GM19372 (cell line): ENCODE data around the gene SBF1.

Experiments used
- ATAC-seq: cut with Tn5 transposase; IDR thresholded peaks from one replicate; pipeline ENCODE4 v1.9.1; 2021; ENCODE audit warnings: mild to moderate bottlenecking, low read depth, moderate library complexity; ENCODE audit not compliant: unreplicated experiment

Gene SBF1

DNA sequence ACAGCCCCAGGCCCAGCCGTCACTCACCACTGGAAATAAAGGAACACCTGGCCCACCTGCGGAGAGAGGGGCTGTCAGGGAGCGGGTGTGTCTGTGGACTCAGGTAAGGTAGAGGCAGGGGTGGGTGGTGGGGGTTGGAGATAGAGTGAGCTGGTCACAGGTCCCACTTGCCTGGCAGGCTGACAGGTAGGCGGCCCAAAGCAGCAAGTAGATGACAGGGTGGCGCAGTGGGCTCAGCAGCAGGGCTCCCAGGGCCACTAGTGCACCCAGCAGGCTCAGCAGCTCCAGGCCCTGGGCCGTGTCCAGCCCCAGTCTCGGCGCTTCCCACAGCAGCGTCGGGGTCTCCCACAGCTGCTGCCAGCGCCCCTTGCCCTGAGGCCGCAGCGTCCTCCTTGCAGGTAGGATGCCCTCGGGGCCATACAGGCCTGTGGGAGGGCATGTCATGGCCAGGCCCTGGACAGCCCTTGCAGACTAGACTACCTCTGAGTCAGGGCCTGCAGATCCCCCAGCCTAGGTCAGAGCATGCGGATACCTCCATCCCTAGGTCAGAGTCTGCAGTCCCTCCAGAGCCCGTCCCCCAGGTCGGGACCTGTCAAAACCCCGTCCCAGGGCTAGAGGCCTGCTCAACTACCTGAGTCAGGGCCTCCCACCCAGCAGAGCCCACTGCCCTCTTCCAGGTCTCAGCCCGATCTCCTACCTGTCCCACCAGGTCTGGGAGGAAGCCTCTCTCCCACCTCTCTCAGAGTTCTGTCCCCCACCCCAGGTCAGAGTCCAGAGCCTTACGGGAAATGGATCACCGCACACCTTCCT lies 32.0 kb upstream of the SBF1 start:
- no peak for ATAC-seq

DNA sequence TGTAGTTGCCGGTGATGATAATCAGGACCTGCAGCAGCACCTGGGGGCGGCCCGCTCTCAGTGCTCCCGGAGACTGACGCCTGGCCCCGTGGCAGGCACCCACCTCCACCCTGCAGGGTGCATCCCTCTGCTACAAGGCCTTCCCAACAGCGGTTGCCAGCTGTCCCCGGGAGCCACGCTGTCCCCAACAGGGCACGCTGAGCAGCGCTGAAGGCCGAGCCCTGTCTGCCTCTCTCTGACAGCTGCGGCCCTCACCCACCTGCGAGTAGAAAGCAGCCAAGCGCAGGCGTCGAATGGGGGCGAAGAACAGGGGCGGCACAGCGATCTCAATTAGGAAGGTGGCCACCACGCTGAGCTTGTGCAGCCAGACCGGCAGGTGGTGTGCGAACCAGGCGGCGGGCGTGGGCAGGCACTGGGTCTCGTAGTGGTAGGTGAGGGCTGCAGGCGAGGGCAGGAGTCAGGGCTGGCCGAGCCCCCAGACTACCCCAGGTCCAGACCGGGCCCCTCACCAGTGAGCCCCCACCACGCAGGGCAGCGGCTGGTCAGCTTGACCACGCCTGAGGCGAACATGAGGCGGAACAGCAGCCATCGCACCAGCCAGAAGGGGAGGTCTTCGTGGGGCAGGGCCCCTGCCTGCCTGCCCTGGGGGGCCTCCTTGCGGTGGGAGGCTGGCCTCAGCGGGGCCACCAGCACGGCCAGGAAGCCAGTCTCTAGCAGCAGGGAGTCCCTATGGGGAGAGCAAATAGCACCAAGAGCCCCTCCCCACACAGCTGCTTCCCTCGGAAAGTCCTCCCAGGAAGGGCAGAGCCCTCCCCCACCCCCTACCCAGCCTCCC lies 31.2 kb upstream of the SBF1 start:
- ATAC-seq: no peak

DNA sequence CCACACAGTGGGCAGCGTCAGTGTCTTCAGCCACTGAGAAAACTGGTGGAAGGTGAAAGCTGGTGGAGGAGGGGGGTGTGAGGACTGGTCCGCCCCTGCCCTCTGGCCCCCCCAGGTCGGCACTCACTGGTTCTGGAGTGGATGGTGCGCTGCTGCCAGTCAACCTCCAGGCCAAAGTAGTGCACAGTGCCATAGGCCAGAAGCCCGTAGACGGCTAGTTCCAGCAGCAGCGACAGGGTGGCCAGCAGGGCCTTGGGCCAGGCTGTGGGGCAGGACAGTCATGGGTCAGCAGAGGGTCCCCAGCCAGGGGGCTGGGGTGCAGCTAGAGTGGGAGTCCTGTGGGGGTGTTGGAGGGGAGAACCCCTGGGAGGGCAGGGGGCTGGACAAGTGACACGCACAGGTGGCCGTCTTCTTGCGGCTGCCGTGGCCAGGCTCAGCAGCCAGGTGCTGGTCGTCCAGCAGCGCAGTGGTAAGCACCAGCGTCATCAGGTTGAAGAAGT lies 30.5 kb upstream of the SBF1 start:
- ATAC-seq: no peak

DNA sequence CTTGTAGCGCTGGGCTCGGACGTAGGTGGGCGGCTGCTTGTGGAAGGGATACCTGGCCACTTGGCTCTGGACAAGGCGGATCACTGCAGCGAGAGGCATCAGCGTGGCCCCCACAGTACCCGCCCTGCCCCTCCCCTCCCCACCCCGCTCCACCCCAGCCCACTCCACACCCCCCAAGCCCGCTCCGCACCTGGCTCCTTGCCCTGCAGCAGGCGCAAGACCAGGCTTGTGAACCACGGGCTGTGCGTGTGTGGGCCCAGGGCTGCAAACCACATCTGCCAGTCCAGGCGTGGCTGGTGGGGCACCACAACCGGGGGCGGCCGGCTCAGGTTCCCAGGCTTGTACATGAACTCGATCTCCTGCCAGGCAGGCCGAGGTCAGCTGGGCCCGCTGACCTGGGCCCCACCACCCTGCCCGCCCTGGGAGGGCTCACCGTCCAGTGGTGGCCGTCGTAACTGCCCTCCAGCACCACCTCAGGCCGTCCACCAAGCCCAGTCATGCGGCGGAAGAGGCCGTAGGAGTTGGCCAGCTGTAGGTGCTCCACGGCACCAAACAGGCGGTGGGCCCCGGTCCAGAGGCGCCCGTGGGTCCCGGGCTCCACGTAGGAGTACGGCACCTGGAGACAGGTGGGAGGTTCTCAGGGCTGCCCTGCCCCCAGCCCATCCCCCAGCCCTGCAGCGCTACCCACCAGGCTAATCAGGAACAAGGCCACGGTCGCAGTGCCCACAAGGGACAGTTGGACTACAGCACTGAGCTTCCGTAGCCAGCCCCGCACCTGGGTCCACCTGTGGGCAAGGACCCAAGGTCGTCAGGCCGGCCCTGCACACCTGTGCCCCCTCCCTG lies 29.8 kb upstream of the SBF1 start:
- no peak for ATAC-seq

DNA sequence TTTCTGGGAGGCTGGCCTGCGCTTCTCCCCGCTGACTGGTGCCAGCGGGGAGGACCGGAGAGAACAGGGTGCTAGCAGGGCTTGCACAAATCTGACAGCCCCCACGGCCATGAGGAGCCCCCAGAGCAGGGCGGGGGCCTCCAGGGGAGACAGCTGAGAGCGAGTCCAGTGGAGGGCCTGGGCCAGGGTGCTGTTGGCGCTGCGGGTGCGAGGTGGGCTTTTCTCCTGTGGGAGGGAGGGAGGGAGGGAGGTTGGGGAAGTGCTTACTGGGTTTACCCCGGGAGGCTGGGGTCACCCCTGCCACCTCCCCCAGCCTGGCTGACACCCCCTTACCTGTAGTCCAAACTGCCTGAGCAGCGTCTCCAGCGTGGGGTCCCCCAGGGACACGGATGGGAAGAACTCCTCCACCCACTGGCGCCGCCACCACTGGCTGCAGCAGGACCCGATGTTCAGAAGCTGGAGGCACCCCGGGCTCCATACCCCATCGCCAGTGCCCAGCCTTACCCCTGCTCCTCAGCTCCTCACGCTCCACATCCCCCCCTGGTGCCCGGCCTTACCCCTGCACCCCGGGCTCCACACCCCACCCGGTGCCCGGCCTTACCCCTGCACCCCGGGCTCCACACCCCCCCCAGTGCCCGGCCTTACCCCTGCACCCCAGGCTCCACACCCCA lies 28.8 kb upstream of the SBF1 start:
- no peak for ATAC-seq

DNA sequence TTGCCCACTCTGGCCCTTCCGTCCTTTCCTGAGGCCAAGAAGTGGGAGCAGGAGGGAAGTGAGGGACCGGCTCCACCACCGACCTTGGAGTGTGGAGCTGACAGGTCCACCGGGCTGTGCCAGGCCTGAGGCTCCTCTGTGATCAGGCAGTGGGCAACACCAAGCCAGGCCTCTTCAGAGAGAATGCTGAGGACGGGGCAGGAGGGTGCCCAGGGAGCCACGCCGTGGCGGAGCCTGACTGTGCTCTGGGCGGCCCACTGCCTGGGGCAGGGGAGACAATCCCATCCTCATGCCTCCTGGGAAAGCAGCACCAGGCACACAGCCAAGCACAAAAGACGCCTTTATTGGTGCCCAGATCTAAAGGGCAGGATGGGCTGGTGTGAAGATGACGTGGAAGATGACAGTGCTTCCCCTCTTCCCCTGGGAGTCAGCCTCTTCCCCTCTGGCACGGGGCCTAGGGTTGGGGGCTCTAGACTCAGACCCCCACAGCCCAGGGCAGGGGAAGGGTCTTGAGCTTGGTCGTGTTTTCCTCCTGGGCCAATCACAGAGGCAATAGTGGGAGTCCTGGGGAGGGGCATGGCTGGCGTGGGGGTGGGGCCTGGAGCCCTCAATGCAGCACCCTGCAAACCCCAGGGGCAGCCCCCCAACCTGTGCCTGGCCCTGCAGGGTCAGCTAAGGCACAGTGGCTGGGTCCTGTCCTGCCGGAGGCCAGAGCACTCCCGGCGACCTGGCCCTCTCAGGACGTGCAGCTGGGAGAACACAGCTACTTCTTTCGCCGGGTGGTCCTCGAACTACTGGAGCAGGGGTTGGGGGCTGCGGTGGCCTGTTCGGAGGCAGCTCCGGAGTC lies 28.0 kb upstream of the SBF1 start:
- no peak for ATAC-seq

DNA sequence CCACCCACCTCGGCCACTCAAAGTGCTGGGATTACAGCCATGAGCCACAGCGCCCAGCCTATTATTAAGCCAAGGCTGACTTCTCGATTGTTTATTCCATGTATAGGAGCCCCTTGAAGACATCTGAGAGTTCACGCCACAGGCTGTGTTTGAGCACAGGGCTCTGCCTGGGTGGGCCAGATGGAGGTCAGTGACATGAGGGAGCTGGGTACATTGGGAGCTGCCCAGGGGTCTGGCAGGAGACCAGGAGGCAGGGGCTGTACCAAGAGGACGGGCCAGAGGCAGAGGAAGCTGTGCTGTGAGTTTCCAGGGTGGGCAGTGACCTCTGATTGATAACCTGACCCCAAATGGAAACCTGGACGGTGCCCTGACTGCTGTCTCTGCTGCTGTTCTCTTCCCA lies 27.3 kb upstream of the SBF1 start:
- no peak for ATAC-seq

DNA sequence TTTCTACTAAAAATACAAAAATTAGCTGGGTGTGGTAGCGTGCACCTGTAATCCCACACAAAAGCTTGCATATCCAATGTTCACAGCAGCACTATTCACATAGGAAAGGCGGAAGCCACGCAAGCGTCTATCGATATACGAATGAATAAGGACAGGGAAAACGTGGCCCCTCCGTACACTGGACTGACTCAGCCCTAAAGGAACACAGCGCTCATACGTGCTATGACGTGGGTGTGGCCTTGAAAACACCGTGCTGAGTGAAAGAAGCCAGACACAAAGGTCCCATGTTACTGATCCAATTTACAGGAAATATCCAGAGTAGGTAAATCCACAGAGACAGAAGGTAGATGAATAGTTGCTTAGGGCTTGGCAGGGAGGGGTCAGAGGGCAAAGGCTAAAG lies 25.6 kb upstream of the SBF1 start:
- no peak for ATAC-seq

DNA sequence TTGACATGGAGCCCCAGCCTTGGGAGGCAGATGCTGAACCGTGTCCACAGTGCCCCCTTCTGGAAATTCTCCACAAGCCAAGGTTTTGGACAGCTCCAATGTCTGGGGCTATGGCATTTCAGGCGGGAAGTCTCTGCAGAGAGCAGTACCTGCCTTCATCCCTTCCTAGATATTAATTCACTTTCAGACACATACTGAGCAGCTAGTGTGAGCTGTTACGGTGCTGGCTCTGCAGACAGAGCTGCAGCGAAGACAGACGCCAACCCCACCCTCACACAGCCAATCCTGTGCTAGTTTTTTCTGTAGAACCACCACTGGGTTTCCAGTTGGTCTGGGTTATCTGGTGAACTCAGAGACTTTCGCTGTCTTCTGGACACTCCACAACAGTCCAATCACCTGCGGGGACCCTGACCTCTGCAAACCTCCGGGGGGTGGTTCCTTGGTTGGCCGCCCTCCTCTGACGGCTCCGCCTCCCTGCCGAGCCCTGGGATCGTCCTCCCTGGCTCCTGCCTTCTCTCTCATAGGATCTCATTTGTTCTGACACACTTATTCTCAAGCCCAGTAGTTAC lies 23.6 kb upstream of the SBF1 start:
- ATAC-seq: no peak

DNA sequence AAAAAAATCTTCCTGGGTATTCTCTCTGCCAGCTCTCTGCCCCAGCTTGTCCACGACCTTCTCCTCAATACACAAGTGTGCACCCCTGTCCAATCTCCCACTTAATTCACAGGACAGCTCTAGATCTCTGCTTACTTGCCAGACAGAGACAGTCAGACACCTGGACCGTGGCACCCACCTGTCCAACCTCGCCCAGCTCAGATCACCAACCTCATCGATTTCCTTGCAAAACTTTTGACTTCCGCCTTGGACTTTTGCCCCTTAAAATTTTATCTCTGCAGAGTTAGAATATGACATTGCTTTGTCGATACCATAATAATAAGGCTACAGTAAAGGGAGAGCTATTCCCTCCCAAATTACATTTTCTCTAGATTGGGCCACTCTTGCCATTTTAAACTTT lies 22.3 kb upstream of the SBF1 start:
- ATAC-seq: no peak

DNA sequence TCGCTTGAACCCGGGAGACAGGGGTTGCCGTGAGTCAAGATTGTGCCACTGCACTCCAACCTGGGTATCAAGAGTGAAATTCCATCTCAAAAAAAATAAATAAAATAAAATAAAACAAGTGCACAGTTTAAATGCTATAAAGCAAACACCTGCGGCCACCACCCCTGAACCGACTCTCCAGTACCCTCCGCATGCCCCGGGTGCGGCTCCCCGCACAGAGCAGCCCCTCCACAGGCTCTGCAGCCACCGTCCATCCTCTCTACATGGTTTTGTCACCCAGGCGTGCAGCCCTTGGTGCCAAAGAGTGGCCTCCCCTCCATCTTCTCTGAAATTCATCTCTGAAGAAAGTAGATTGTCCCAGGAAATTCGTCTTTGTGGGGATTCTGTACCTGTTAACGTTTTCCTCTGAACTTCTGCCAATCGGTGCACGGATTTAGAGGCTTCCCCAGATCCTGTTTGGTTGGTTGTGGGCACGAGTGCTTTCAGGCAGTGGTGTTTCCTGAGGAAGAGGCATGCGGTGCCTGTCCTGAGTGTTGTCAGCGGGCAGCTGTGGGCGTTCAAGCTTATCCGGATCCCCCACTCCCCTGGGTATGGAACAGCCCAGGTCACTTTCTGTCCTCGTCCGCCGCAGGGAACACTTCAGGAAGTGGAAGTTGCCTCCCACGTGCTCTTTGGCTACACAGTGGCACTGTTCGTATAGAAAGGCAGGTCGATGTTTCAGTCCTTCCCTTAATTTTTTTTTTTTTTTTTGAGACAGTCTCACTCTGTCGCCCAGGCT lies 15.9 kb upstream of the SBF1 start:
- no peak for ATAC-seq

DNA sequence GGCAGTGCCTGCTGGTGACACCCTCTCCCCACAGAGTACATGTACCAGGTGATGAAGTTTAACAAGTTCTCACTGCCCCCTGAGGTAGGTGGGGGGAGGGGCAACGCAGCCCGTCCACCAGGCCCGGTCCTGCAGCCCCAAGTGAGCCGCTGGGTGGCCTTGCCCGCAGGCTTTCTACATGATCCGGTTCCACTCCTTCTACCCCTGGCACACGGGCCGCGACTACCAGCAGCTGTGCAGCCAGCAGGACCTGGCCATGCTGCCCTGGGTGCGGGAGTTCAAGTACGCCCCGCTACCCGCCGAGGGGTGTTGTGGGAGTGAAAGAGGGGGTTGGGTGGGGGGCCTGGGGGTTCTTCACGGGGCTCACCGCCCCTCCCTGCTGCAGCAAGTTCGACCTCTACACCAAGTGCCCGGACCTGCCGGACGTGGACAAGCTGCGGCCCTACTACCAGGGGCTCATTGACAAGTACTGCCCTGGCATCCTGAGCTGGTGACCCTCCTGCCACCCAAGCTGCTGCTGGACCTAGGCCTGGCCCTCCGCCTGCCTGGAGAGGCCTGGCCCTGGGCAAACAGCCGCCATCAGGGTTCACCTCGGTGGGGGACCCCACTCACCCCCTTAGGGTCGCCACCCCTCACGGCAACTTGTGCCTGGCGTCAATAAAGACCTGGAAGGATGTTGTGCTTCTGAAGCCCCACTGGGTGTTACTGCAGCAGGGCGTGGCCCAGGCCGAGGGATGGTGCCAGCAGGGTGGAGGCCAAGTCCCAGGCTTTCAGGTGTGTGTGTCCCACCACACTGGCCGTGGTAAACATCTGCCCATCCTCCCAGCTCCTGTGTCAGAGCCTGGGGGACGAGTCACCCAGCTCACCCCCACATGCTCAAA lies 14.8 kb upstream of the SBF1 start:
- no peak for ATAC-seq

DNA sequence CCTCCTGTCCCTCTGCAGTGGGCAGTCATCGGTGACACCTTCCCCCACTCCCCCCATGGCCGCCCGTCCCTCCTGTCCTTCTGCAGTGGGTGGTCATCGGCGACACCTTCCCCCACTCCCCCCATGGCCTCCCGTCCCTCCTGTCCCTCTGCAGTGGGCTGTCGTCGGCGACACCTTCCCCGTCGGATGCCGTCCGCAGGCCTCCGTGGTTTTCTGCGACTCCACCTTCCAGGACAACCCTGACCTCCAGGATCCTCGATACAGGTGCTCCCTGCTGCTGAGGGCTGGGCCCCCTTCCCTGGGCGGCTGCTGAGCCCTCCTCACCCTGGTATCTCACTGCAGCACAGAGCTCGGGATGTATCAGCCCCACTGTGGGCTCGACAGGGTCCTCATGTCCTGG lies 14.1 kb upstream of the SBF1 start:
- no peak for ATAC-seq

DNA sequence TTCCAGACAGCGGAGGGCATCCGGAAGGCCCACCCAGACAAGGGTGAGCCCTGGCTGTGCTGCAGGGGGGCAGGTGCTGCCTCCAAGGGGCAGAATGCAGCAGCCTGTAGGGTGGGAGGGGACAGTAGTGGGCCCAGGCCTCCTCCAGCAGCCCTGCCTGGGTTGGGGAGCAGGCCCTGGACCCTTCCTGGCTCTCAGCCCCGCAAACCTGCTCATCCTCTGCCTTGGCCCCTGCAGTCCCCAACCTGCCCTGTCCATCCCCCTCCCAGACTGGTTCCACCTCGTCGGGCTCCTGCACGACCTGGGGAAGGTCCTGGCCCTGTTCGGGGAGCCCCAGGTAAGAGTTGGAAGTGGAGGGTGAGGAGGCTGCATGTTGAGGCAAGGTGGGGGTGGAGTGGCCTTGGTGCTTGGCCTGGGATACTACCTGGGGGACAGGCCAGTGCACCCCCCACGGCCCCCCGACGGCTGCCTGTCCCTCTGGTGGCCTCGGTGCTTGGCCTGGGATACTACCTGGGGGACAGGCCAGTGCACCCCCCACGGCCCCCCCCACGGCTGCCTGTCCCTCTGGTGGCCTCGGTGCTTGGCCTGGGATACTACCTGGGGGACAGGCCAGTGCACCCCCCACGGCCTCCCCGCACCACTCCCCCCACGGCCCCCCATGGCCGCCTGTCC lies 13.3 kb upstream of the SBF1 start:
- ATAC-seq: no peak

DNA sequence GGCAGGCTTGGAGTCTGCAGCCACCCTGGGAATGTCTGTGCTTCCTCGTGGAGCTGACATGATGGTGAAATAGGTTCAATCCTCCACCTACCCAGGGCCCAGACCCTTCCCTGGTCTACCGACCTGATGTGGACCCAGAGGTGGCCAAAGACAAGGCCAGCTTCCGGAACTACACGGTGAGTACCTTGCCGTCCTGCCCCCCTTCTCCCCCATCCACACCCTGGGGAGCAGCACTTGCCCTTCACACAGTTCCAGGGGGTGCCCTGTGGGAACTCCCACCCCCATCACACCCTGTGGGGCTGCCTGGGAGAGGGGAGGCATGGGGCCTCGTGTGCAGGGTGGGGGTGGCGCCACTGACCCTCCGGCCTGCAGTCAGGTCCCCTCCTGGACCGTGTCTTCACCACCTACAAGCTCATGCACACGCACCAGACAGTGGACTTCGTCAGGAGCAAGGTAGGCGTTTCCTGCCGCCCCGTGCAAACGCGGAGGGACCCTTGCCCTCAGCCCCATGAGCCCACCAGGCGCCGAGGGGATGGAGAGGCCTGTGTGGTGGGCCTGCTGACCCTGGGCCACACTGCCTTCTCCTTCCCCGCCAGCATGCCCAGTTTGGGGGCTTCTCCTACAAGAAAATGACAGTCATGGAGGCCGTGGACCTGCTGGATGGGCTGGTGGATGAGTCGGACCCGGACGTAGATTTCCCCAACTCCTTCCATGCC lies 12.6 kb upstream of the SBF1 start:
- no peak for ATAC-seq
